ENCODE data around the gene SNRPD1.

DNA sequence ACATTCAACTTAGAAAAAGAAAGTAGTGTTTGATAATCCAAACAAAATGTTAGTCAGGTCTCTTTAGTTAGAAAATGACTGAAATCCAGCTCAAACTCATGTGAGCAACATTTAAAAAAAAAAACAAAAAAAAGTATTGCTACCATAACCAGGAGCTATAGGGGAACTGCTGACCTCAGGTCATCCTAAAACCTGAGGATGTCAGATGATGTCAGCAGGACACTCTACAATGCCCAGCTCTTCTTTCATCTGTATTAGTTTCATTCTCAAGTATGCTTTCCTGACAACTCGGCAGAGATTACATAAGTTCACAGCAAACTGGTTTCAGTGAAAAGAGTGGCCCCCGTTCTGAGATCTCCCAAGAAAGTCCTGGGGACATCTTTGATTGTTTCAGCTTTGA is 7.4 kb upstream of the SNRPD1 start:
- no peak for TF ChIP-seq CTCF (IDR thresholded peaks at IDR 0.05)
- TF ChIP-seq ZFX (IDR thresholded peaks at IDR 0.05; ENCODE audit: borderline replicate concordance): no peak

All from 22Rv1 (cell line).